ENCODE results near the gene ROR2.

DNA sequence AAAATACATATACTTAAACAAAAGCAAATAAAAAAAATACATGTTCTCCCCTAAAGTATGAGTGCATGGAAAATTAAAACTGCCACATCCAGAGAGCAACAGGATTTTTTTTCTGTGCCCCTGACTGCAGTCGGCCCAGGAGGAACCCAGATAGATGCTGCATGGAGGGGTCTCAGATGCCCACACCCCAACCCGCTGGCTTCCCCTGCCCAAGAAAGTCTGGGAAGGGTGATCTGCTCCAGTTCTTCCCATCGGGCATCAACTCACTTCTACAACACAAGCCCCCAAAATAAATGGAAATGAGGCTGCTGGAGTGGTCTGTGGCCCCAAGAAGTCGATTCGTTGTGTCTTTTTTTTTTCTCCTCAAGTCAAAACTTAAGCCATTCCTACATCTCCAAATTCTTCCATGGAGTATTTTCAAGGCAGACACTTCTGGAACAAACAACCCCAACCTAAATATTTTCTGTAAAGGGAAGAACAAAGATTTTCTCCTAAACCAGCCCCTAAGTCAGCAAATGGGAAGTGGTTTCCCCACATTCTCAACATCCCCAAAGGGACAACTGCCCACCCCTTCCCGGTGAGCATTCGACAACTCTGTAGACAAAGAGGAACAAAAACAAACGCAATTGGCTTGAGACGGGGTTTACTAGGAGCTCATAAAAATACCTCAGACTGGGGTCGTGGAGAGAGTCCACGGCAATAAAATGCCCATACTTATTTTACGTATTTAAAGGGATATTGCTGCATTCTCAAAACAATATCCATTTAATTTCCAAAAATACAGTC is 46.7 kb downstream of the ROR2 start:
- TF ChIP-seq POLR2A (IDR thresholded peaks at IDR 0.05; ENCODE audit: low read length) (no peak), GATA1 (IDR thresholded peaks at IDR 0.05; ENCODE audit: low read depth, low read length) (no peak)
